Measurements from ENCODE around the gene OXCT2.
"Not testable (repeated sequence)": the region's sequence is repeated elsewhere in the genome, so short reads cannot be mapped to it uniquely, and the experiment has no call there.

Gene OXCT2

DNA sequence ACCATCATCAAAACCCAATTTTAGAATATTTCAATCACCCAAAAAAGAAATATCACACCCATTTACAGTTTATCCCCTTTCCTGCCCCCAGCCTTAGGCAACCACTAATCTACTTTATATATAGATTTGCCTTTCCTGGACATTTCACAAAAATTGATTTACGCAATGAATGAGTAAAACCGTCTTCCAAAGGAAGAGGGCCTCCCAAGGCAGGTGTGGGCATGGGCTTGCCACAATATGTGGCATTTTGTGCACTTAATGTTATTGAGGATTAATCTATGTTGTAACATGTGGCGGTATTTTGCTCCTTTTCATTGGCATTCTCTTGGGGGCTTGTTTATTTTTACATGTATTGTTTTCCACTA lies 29.3 kb upstream of the OXCT2 start:
- no peak overlapping the region for H3K4me3 ChIP-seq (ENCODE audit: low read length)
- no peak for TF ChIP-seq EZH2phosphoT487 (IDR thresholded peaks at IDR 0.05; ENCODE audit: low read length)
- TF ChIP-seq, protein P1, sequence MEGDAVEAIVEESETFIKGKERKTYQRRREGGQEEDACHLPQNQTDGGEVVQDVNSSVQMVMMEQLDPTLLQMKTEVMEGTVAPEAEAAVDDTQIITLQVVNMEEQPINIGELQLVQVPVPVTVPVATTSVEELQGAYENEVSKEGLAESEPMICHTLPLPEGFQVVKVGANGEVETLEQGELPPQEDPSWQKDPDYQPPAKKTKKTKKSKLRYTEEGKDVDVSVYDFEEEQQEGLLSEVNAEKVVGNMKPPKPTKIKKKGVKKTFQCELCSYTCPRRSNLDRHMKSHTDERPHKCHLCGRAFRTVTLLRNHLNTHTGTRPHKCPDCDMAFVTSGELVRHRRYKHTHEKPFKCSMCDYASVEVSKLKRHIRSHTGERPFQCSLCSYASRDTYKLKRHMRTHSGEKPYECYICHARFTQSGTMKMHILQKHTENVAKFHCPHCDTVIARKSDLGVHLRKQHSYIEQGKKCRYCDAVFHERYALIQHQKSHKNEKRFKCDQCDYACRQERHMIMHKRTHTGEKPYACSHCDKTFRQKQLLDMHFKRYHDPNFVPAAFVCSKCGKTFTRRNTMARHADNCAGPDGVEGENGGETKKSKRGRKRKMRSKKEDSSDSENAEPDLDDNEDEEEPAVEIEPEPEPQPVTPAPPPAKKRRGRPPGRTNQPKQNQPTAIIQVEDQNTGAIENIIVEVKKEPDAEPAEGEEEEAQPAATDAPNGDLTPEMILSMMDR (IDR thresholded peaks at IDR 0.05; ENCODE audit: low read length), result no peak
- TF ChIP-seq EZH2 (optimal IDR thresholded peaks at IDR 0.05; ENCODE audit: low read depth, low read length), result no peak
- H3K9me2 ChIP-seq (replicated peaks; ENCODE audit: insufficient read depth, low read length), result no peaks in the 10 kb centered on the region
- no peak overlapping the region for H3K27ac ChIP-seq (ENCODE audit: low read length)
- H3K9ac ChIP-seq (ENCODE audit: low read length), result no peak overlapping the region
- no peaks in the 10 kb centered on the region for H3K36me3 ChIP-seq (replicated peaks; ENCODE audit: insufficient read depth, low read length)
- no peaks in the 10 kb centered on the region for H3K27me3 ChIP-seq (replicated peaks; ENCODE audit: insufficient read depth, low read length)
- H3K9me3 ChIP-seq (replicated peaks; ENCODE audit: insufficient read depth, low read length), result no peaks in the 10 kb centered on the region
- DNase-seq, result no peak
- peaks cover 13% of the 10 kb centered on the region for H3K4me1 ChIP-seq (ENCODE audit: low read length)
- peaks cover 5% of the 10 kb centered on the region; the same call in 1 of the 2 replicates for H3F3A ChIP-seq (ENCODE audit: insufficient read depth, low read length)
- H2AFZ ChIP-seq (ENCODE audit: low read length), result no peak overlapping the region
- H3K4me2 ChIP-seq (ENCODE audit: low read depth, low read length), result no peak overlapping the region
- H3K79me2 ChIP-seq (ENCODE audit: low read length), result no peaks in the 10 kb centered on the region
- H4K20me1 ChIP-seq (ENCODE audit: insufficient read depth, low read length), result no peaks in the 10 kb centered on the region

DNA sequence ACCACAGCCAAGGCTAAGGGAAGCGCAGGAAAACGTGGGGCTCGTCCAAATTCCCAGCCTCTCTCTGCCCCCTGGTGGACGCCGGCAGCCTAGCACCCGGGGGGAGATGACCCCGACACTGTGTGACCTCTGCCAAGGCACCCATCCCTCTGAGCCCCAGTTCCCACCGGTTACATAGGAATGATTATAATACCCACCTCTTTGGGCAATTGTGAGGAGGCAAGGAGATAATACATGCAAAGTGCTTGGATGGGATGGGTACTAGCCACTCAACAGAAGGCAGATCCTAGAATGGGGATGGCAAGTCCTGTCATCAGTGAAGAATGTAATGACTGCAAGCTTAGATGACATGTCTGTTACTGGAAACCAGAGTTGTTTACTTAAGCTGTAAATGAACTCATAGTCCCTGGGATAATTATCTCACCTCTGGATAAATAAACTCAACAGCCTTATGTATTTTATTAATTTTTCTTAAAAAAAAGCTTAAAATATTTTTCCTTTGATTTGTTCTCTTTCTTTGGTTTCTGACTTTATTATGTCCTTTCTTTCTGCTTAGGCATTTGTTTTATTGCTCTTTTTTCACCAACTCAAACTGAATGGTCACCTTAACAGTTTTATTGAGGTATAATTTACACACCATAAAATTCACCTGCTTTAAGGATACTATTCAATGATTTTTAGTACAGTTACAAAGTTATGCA lies 28.8 kb upstream of the OXCT2 start:
- Histone ChIP-seq H3K4me3 (ENCODE audit: low read length) (peak overlapping the region; percentile 1; the same call in 1 of the 2 replicates), H2AFZ (ENCODE audit: low read length) (peak overlapping the region; percentile 12; the same call in 1 of the 2 replicates), H3K4me1 (ENCODE audit: low read length) (peaks cover 13% of the 10 kb centered on the region), H4K20me1 (ENCODE audit: insufficient read depth, low read length) (no peaks in the 10 kb centered on the region), H3F3A (ENCODE audit: insufficient read depth, low read length) (peaks cover 5% of the 10 kb centered on the region; the same call in 1 of the 2 replicates), H3K79me2 (ENCODE audit: low read length) (no peaks in the 10 kb centered on the region), H3K9me2 (replicated peaks; ENCODE audit: insufficient read depth, low read length) (no peaks in the 10 kb centered on the region), H3K36me3 (replicated peaks; ENCODE audit: insufficient read depth, low read length) (no peaks in the 10 kb centered on the region), H3K27me3 (replicated peaks; ENCODE audit: insufficient read depth, low read length) (no peaks in the 10 kb centered on the region), H3K4me2 (ENCODE audit: low read depth, low read length) (peak overlapping the region; percentile 37), H3K27ac (ENCODE audit: low read length) (peak overlapping the region; percentile 74; the same call in 1 of the 2 replicates), H3K9ac (ENCODE audit: low read length) (peak overlapping the region; percentile 36; the same call in 1 of the 2 replicates), H3K9me3 (replicated peaks; ENCODE audit: insufficient read depth, low read length) (no peaks in the 10 kb centered on the region)
- no peak for TF ChIP-seq EZH2phosphoT487 (IDR thresholded peaks at IDR 0.05; ENCODE audit: low read length)
- TF ChIP-seq, protein P1 (IDR thresholded peaks at IDR 0.05; ENCODE audit: low read length), result peak; percentile 71
- peak; percentile 64 for DNase-seq

DNA sequence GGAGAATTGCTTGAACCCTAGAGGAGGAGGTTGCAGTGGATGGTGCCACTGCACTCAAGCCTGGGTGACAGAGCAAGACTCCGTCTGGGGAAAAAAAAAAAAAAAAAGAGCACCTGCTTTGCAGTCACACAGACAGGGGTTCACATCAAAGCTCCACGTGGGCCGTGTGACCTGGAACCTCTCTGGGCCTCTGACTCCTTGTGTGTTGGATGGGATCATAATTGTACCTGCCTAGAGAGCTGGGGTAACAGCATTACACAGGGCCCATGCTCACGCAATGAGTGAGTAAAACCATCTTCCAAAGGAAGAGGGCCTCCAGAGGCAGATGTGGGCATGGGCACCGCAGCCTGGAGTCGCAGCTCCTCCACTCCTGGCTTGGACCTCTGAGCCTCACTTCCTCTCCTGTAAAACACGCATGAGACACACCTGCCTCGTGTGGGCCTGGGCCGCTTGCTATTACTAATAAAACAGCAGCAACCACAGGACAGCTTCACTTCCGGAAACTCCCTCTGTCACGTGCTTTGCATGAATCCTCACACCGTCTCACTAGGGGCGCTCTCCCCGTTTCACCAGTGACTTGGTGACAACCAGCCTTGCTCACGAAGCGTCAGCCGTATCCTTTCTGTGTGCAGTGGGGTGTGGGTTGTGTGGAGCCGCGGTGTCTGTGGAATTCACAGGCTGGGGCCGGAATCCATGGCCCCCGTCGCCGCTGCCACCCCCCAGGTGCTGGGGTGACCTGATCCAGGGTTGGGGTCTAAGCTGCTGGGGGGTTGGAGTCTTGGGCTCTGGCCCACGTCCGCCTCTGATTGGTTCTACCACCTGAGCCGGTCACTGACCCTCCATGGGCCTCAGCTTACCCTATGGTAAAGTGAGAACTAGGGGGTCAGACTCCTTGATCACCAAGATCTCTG lies 28.0 kb upstream of the OXCT2 start:
- H3K79me2 ChIP-seq (ENCODE audit: low read length); H3K27me3 ChIP-seq (replicated peaks; ENCODE audit: insufficient read depth, low read length); H4K20me1 ChIP-seq (ENCODE audit: insufficient read depth, low read length); H3K36me3 ChIP-seq (replicated peaks; ENCODE audit: insufficient read depth, low read length); H3K9me3 ChIP-seq (replicated peaks; ENCODE audit: insufficient read depth, low read length); H3K9me2 ChIP-seq (replicated peaks; ENCODE audit: insufficient read depth, low read length); H3F3A ChIP-seq (ENCODE audit: insufficient read depth, low read length): not testable (repeated sequence)
- DNase-seq, result peak; percentile 94
- H3K4me2 ChIP-seq (ENCODE audit: low read depth, low read length), result peak overlapping the region; percentile 37; the same call in 1 of the 2 replicates
- H3K27ac ChIP-seq (ENCODE audit: low read length), result peak overlapping the region; percentile 74
- H3K4me3 ChIP-seq (ENCODE audit: low read length), result peak overlapping the region; percentile 1; the same call in 1 of the 2 replicates
- peaks cover 13% of the 10 kb centered on the region for H3K4me1 ChIP-seq (ENCODE audit: low read length)
- H2AFZ ChIP-seq (ENCODE audit: low read length), result peak overlapping the region; percentile 83
- H3K9ac ChIP-seq (ENCODE audit: low read length), result peak overlapping the region; percentile 36
